Body of pancreas (tissue), 4 donors: Measurements from ENCODE around the gene TPP1. TPM values are rescaled to one million over a fixed set of nuclear protein-coding genes. Genes with fewer than 3 reads are reported as not detected.

Experiments
- ATAC-seq: fragments of 150-250 bp; one replicate; pipeline ENCODE4 v1.9.1; 2016
- DNase-seq, 4 donors: peaks; one replicate each; pipeline ENCODE4 v3.0.0-alpha.2; 2019
- H3K27ac ChIP-seq, 4 donors: fragments of 200-600 bp; sonication (generic); 1 replicate in 3 of 4; 2 replicates in 1 of 4; pipeline versions ENCODE4 v1.5.1 to v1.6.1; 2016 to 2019; ENCODE audit warnings: mild to moderate bottlenecking in 1 of 4, mixed read lengths in 1 of 4, moderate library complexity in 1 of 4
- H3K27me3 ChIP-seq, 2 donors: fragments of 200-600 bp; sonication (generic); one replicate each; pipeline ENCODE4 v1.6.0; 2016; ENCODE audit warnings: mild to moderate bottlenecking in 1 of 2
- H3K36me3 ChIP-seq, 2 donors: fragments of 200-600 bp; sonication (generic); replicated peaks in 1 of 2; 2 replicates each; pipeline ENCODE4 v1.5.1; 2016; ENCODE audit warnings: low read depth in 2 of 2; ENCODE audit not compliant: insufficient read depth in 1 of 2
- H3K4me1 ChIP-seq: fragments of 200-600 bp; sonication (generic); one replicate; pipeline ENCODE4 v1.6.0; 2016
- H3K4me3 ChIP-seq, 2 donors: fragments of 200-600 bp; sonication (generic); 1 replicate in 1 of 2; 2 replicates in 1 of 2; pipeline ENCODE4 v1.5.1; 2016 to 2019
- H3K9me3 ChIP-seq, 3 donors: fragments of 200-600 bp; sonication (generic); 1 replicate in 2 of 3; 2 replicates in 1 of 3; pipeline ENCODE4 v1.5.1; 2016
- POLR2A ChIP-seq, 3 donors: fragments of 450-650 bp; IDR thresholded peaks; one replicate each; pipeline ENCODE4 v1.6.1; 2016; ENCODE audit warnings: antibody characterized with exemption in 3 of 3, mild to moderate bottlenecking in 2 of 3
- WGBS, 2 donors: methylation state at CpG; one replicate each; pipeline ENCODE4 v1.1.5; 2017; 5-methylcytosine and 5-hydroxymethylcytosine counted together
- intact Hi-C: fragments of 100-400 bp; cut with DNase I; formaldehyde crosslinking; loops from one replicate; pipeline ENCODE4 v1.15.1; 2023
- total RNA-seq, 2 donors: library from RNA; depleted of rRNA; stranded (reverse); fragments of >200 nt; gene quantifications; one replicate each; pipeline ENCODE4 v1.1.0, GENCODE V29; 2016
- TF ChIP-seq, protein P1 (sequence below), 7 experiments: fragments of 450-650 bp in 4 of 7; fragments of 200-600 bp in 3 of 7; sonication (generic) in 3 of 7; IDR thresholded peaks; one replicate each; pipeline ENCODE4 v1.5.1; 2016 to 2019; ENCODE audit warnings: antibody characterized with exemption in 7 of 7

TPP1 gene
- total RNA-seq, 2 donors from 2014 or later = 20.8 TPM

DNA sequence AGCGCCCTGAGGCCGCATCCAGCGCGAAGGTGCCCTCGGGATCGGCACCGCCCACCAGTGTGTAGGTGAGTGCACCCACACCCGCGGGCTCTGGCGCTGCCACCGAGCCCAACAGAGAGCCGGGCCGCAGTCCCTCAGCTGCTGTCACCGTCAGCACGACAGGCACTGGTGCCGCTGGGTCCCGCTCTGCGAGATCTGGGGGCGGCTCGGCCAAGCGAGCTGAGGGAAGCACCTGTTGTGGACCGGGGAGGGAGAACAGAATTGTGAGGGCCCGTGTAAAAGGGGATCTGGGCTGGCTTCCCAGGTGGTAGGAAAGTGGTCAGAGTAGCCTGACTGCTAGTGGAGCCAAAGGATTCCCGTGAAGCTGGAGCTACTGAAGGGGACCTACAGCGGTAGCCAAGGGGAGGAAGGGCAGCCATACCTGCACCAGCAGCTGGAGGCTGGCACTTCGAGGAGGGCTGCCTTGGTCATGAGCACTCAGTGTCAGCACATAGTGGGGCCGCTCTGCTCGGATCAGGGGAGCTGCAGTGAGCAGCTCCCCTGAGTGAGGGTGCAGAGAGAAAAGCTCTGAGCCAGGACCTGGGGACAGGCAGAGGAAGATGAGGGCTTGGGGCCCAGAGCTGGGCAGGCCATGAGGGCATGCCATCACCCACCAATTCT is 11.5 kb upstream of the TPP1 start:
- no peak overlapping the region for H3K27ac ChIP-seq
- TF ChIP-seq, protein P1, sequence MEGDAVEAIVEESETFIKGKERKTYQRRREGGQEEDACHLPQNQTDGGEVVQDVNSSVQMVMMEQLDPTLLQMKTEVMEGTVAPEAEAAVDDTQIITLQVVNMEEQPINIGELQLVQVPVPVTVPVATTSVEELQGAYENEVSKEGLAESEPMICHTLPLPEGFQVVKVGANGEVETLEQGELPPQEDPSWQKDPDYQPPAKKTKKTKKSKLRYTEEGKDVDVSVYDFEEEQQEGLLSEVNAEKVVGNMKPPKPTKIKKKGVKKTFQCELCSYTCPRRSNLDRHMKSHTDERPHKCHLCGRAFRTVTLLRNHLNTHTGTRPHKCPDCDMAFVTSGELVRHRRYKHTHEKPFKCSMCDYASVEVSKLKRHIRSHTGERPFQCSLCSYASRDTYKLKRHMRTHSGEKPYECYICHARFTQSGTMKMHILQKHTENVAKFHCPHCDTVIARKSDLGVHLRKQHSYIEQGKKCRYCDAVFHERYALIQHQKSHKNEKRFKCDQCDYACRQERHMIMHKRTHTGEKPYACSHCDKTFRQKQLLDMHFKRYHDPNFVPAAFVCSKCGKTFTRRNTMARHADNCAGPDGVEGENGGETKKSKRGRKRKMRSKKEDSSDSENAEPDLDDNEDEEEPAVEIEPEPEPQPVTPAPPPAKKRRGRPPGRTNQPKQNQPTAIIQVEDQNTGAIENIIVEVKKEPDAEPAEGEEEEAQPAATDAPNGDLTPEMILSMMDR (IDR thresholded peaks at IDR 0.05) = no peak
- no peak for TF ChIP-seq POLR2A (IDR thresholded peaks at IDR 0.05)
- no peak for DNase-seq
- peaks cover 42% of the 10 kb centered on the region for H3K4me1 ChIP-seq
- no peaks in the 10 kb centered on the region for H3K27me3 ChIP-seq
- no peak for ATAC-seq
- intact Hi-C loops = no loop called here
- H3K36me3 ChIP-seq = no peaks in the 10 kb centered on the region
- WGBS, 2 donors = 30 to 54% methylated on average over 14 to 27 of the region's 28 CpGs
- H3K4me3 ChIP-seq = peak overlapping the region; percentile 8 to 9
- H3K9me3 ChIP-seq = no peaks in the 10 kb centered on the region

DNA sequence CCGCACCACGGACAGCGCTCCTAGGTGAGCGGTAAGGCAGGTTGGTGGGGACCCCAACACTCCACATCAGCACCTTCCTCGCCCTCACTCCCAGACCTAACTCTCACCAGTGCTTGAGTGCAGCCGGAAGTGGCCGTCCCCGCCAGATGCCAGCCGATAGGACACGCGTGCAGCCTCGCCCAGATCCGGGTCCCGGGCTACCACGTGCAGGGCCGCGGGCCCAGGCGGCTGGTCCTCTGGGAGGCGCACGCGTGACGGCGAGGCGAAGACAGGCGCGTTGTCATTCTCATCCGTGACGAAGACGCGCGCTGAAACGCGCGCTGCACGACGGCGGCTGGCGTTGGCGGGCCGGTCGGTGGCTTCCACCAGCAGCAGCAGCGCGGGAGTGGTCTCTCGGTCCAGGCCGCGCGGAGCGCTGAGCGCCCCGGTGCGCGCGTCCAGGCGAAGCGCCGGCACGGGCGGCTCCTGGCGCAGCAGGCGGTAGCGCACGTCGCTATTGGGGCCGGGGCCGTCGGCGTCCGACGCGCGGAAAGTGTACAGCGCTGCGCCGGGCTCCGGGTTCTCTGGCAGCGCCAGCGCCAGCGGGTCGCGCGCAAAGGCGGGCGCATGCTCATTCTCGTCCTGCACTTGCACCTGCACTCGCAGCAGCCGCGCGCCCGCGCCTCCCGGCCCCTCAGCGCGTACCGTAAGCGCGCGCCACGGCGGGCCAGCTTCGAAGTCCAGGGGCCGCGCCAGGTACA is 10.8 kb upstream of the TPP1 start:
- no peak for TF ChIP-seq POLR2A (IDR thresholded peaks at IDR 0.05)
- TF ChIP-seq, protein P1 (IDR thresholded peaks at IDR 0.05) = no peak
- intact Hi-C loops = loop anchor here (10.0 kb wide), 1 partner anchor 45 kb away; no protein-coding TSS in a partner anchor
- H3K4me1 ChIP-seq = peaks cover 39% of the 10 kb centered on the region
- WGBS, 2 donors = 60 to 69% methylated on average over 24 to 97 of the region's 102 CpGs
- no peaks in the 10 kb centered on the region for H3K27me3 ChIP-seq
- no peaks in the 10 kb centered on the region for H3K36me3 ChIP-seq
- no peak overlapping the region for H3K27ac ChIP-seq
- peak overlapping the region; percentile 8 to 9 for H3K4me3 ChIP-seq
- ATAC-seq (peak; percentile 67), DNase-seq (peak; percentile 49 to 77 (median 56))
- no peaks in the 10 kb centered on the region for H3K9me3 ChIP-seq

DNA sequence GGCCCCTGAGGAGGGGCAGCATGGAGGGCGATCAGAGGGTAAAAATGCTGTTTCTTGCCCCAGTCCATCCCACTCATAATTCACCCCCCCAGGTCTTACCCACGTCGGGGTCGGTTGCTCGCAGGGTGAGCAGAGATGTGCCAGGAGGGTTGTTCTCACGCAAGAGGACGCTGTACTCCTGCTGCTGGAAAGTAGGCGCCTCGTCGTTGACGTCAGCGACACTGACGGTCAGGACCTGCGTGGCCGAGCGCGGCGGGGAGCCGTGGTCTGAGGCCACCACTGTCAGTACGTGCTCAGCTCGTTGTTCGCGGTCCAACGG is 10.3 kb upstream of the TPP1 start:
- WGBS, 2 donors = 95% methylated on average over 10 to 24 of the region's 24 CpGs
- Histone ChIP-seq H3K27me3 (no peaks in the 10 kb centered on the region), H3K4me3 (no peak overlapping the region), H3K9me3 (no peaks in the 10 kb centered on the region), H3K4me1 (peaks cover 37% of the 10 kb centered on the region), H3K36me3 (no peaks in the 10 kb centered on the region), H3K27ac (no peak overlapping the region)
- TF ChIP-seq, protein P1 (IDR thresholded peaks at IDR 0.05) = no peak
- TF ChIP-seq POLR2A (IDR thresholded peaks at IDR 0.05) = no peak
- ATAC-seq (no peak), DNase-seq (no peak)
- intact Hi-C loops = loop anchor here (10.0 kb wide), 1 partner anchor 45 kb away; no protein-coding TSS in a partner anchor

DNA sequence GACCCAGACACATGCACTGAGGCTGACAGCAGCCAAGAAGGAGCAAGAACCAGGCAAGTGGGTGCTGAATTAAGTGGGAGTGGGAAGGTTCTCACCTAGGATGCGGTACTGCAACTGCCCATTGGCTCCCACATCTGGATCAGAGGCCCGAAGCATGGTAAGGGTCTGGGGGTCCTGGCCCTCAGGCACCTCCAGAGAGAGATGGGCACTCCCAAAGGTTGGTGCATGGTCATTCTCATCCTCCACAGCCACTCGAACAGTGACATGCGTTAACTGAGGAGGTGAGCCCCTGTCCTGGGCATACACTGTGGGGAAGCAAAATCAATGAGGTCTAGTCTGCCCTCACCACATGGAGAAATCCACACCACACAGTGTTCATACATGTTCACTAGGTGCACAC is 9.3 kb upstream of the TPP1 start:
- Histone ChIP-seq H3K36me3 (no peaks in the 10 kb centered on the region), H3K4me1 (peaks cover 27% of the 10 kb centered on the region), H3K27ac (no peak overlapping the region), H3K27me3 (no peaks in the 10 kb centered on the region), H3K4me3 (no peak overlapping the region), H3K9me3 (no peaks in the 10 kb centered on the region)
- WGBS, 2 donors = 90 to 91% methylated on average over 4 of the region's 4 CpGs
- TF ChIP-seq, protein P1 (IDR thresholded peaks at IDR 0.05) = no peak
- TF ChIP-seq POLR2A (IDR thresholded peaks at IDR 0.05) = no peak
- no peak for DNase-seq
- no peak for ATAC-seq
- intact Hi-C loops = loop anchor here (10.0 kb wide), 1 partner anchor 46 kb away; no protein-coding TSS in a partner anchor
